Superior temporal gyrus (tissue), 1 donor: ENCODE data around the gene UQCC3.
"Not testable (repeated sequence)": the region's sequence is repeated elsewhere in the genome, so short reads cannot be mapped to it uniquely, and the experiment has no call there.

Experiments used
- DNase-seq: peaks from one replicate; pipeline ENCODE4 v3.0.0-alpha.2; 2016; ENCODE audit errors: extremely low spot score

Gene UQCC3

GRCh38 chr11:62665599-62666258 lies 5.7 kb upstream of the UQCC3 start:
- DNase-seq: peak; percentile 69

GRCh38 chr11:62666259-62666926 lies 5.1 kb upstream of the UQCC3 start:
- DNase-seq: no peak

- DNase-seq: no peak
Observed at GRCh38 chr11:62667460-62667859, 4.0 kb upstream of the UQCC3 start.

GRCh38 chr11:62669420-62670161 lies 1.9 kb upstream of the UQCC3 start:
- DNase-seq: no peak

GRCh38 chr11:62671236-62671607 lies 251 bp upstream of the UQCC3 start:
- no peak for DNase-seq

- DNase-seq: no peak
Observed at GRCh38 chr11:62673196-62673525, 1.7 kb downstream of the UQCC3 start.

- DNase-seq: not testable (repeated sequence)
Observed at GRCh38 chr11:62675415-62675814, 3.9 kb downstream of the UQCC3 start.

GRCh38 chr11:62676698-62677097 lies 5.2 kb downstream of the UQCC3 start:
- DNase-seq: no peak

- no peak for DNase-seq
Observed at GRCh38 chr11:62677156-62677555, 5.7 kb downstream of the UQCC3 start.

- no peak for DNase-seq
Observed at GRCh38 chr11:62677714-62678113, 6.2 kb downstream of the UQCC3 start.

GRCh38 chr11:62678433-62678769 lies 6.9 kb downstream of the UQCC3 start:
- DNase-seq: no peak

- DNase-seq: peak; percentile 95
Observed at GRCh38 chr11:62678770-62679696, 7.6 kb downstream of the UQCC3 start, which contains the start of gene UBXN1. Gene UBXN1 (minus strand): TSS chr11:62679073. CDS start chr11:62678923, 150 bp downstream.

GRCh38 chr11:62680825-62681240 lies 9.4 kb downstream of the UQCC3 start:
- no peak for DNase-seq

- DNase-seq: no peak
Observed at GRCh38 chr11:62682518-62682917, 11.0 kb downstream of the UQCC3 start.

- DNase-seq: no peak
Observed at GRCh38 chr11:62687508-62688396, 16.3 kb downstream of the UQCC3 start.

- no peak for DNase-seq
Observed at GRCh38 chr11:62688491-62688890, 17.0 kb downstream of the UQCC3 start.

GRCh38 chr11:62689421-62690183 lies 18.1 kb downstream of the UQCC3 start, which contains the start of gene LRRN4CL:
Gene LRRN4CL (minus strand): TSS chr11:62689530. CDS start chr11:62688508, 1,022 bp downstream.
- no peak for DNase-seq

GRCh38 chr11:62693624-62694023 lies 22.2 kb downstream of the UQCC3 start:
- DNase-seq: not testable (repeated sequence)

- peak; percentile 88 for DNase-seq
Observed at GRCh38 chr11:62694455-62695167, 23.1 kb downstream of the UQCC3 start.
